Loucy (cell line): ENCODE measurements around the gene ABTB2.
A peak's percentile ranks its signal among the peaks of the same experiment; 100 is the strongest.
"Not testable (repeated sequence)": the region's sequence is repeated elsewhere in the genome, so short reads cannot be mapped to it uniquely, and the experiment has no call there.

Experiments
- H2AFZ ChIP-seq: fragments of 200-600 bp; sonication (generic); 2 replicates; pipeline ENCODE4 v1.6.0; 2016; ENCODE audit warnings: antibody characterized with exemption, mild to moderate bottlenecking, low read length, moderate library complexity
- H3F3A ChIP-seq: fragments of 200-600 bp; 2 replicates; pipeline ENCODE4 v1.6.0; 2016; ENCODE audit warnings: antibody characterized with exemption, low read depth, mild to moderate bottlenecking
- H3K27me3 ChIP-seq: fragments of 200-600 bp; sonication (generic); 2 replicates; pipeline ENCODE4 v1.6.1; 2014; ENCODE audit warnings: low read length, mild to moderate bottlenecking; ENCODE audit not compliant: insufficient read depth, poor library complexity, severe bottlenecking
- H3K36me3 ChIP-seq: fragments of 200-600 bp; sonication (generic); 2 replicates; pipeline ENCODE4 v1.6.1; 2016; ENCODE audit warnings: low read length; ENCODE audit not compliant: insufficient read depth
- H3K4me1 ChIP-seq: fragments of 200-600 bp; sonication (generic); 2 replicates; pipeline ENCODE4 v1.5.1; 2014; ENCODE audit warnings: low read length, mild to moderate bottlenecking; ENCODE audit not compliant: insufficient read depth, poor library complexity, severe bottlenecking
- H3K4me2 ChIP-seq: fragments of 200-600 bp; sonication (generic); 2 replicates; pipeline ENCODE4 v1.6.0; 2014; ENCODE audit warnings: antibody characterized with exemption, low read length, low read depth, mild to moderate bottlenecking; ENCODE audit not compliant: poor library complexity, severe bottlenecking
- H3K4me3 ChIP-seq: fragments of 200-600 bp; sonication (generic); 2 replicates; pipeline ENCODE4 v1.5.1; 2014; ENCODE audit warnings: low read length, mild to moderate bottlenecking, mixed read lengths; ENCODE audit not compliant: poor library complexity, severe bottlenecking
- H3K79me2 ChIP-seq: fragments of 200-600 bp; sonication (generic); 2 replicates; pipeline ENCODE4 v1.6.1; 2014; ENCODE audit warnings: low read length; ENCODE audit not compliant: insufficient read depth
- H3K9ac ChIP-seq: fragments of 200-600 bp; sonication (generic); 2 replicates; pipeline ENCODE4 v1.6.0; 2014; ENCODE audit warnings: mild to moderate bottlenecking, low read depth, low read length, moderate library complexity; ENCODE audit not compliant: poor library complexity, severe bottlenecking
- H3K9me2 ChIP-seq: fragments of 200-600 bp; sonication (generic); replicated peaks from 2 replicates; pipeline ENCODE4 v1.6.1; 2016; ENCODE audit warnings: low read depth, low read length, mixed read lengths
- H3K9me3 ChIP-seq: fragments of 200-600 bp; sonication (generic); 2 replicates; pipeline ENCODE4 v1.6.1; 2014; ENCODE audit warnings: mild to moderate bottlenecking, antibody characterized with exemption, low read length, low read depth; ENCODE audit not compliant: insufficient read depth
- H4K20me1 ChIP-seq: fragments of 200-600 bp; sonication (generic); 2 replicates; pipeline ENCODE4 v1.6.0; 2014; ENCODE audit warnings: antibody characterized with exemption, low read length, mild to moderate bottlenecking; ENCODE audit not compliant: insufficient read depth, poor library complexity, severe bottlenecking
- CTCF ChIP-seq: fragments of 200-600 bp; sonication (generic); conservative IDR thresholded peaks from 2 replicates; pipeline ENCODE4 v1.5.1; 2014; ENCODE audit warnings: mild to moderate bottlenecking, antibody characterized with exemption, low read length
- EZH2phosphoT487 ChIP-seq: fragments of 200-600 bp; IDR thresholded peaks from 2 replicates; pipeline ENCODE4 v1.6.1; 2018; ENCODE audit warnings: antibody characterized with exemption, mild to moderate bottlenecking, moderate library complexity, borderline replicate concordance

ABTB2 gene

GRCh38 chr11:34181251-34181650 lies 176.6 kb downstream of the ABTB2 start:
- H3K79me2 ChIP-seq = no peaks in the 10 kb centered on the region
- H3K9me2 ChIP-seq = no peaks in the 10 kb centered on the region
- no peaks in the 10 kb centered on the region for H4K20me1 ChIP-seq
- H3K36me3 ChIP-seq = no peaks in the 10 kb centered on the region
- TF ChIP-seq CTCF (no peak), EZH2phosphoT487 (no peak)
- no peak overlapping the region for H3K9ac ChIP-seq
- no peaks in the 10 kb centered on the region for H3K27me3 ChIP-seq
- H3K4me3 ChIP-seq = no peak overlapping the region
- H3K4me1 ChIP-seq = peaks cover 29% of the 10 kb centered on the region
- no peak overlapping the region for H3K4me2 ChIP-seq
- H3K9me3 ChIP-seq = no peaks in the 10 kb centered on the region
- no peak overlapping the region for H2AFZ ChIP-seq
- H3F3A ChIP-seq = no peaks in the 10 kb centered on the region

- H3K9me2 ChIP-seq, H3K9ac ChIP-seq: not testable (repeated sequence)
Measured at GRCh38 chr11:34180814-34181165, 177.0 kb downstream of the ABTB2 start.

GRCh38 chr11:34180040-34180813 lies 177.6 kb downstream of the ABTB2 start:
- Histone ChIP-seq H3K36me3 (no peaks in the 10 kb centered on the region), H3K9ac (no peak overlapping the region), H3F3A (no peaks in the 10 kb centered on the region), H3K79me2 (no peaks in the 10 kb centered on the region), H3K9me2 (no peaks in the 10 kb centered on the region), H3K4me1 (peaks cover 27% of the 10 kb centered on the region), H3K4me2 (peak overlapping the region; percentile 0), H2AFZ (no peak overlapping the region), H4K20me1 (no peaks in the 10 kb centered on the region), H3K4me3 (no peak overlapping the region), H3K9me3 (no peaks in the 10 kb centered on the region), H3K27me3 (no peaks in the 10 kb centered on the region)
- no peak for TF ChIP-seq CTCF
- no peak for TF ChIP-seq EZH2phosphoT487

More at GRCh38 chr11:34180814-34181165, 177.0 kb downstream of the ABTB2 start:
- not testable (repeated sequence) for H4K20me1 ChIP-seq, H3K36me3 ChIP-seq, H3K4me2 ChIP-seq, H3K27me3 ChIP-seq, H3F3A ChIP-seq, H3K79me2 ChIP-seq, H2AFZ ChIP-seq, H3K4me3 ChIP-seq, H3K9me3 ChIP-seq
- H3K4me1 ChIP-seq = peaks cover 29% of the 10 kb centered on the region
